GM23248 (cell line): ENCODE results near the gene CABP7. TPM values are rescaled to one million over a fixed set of nuclear protein-coding genes. Genes with fewer than 3 reads are reported as not detected.

Source experiments
- DNase-seq: peaks from one replicate; pipeline ENCODE4 v3.0.0-alpha.2; 2015
- H2AFZ ChIP-seq: fragments of 200-600 bp; sonication (generic); 2 replicates; pipeline ENCODE4 v1.6.1; 2016; ENCODE audit warnings: antibody characterized with exemption
- H3F3A ChIP-seq: fragments of 200-600 bp; sonication (generic); 2 replicates; pipeline ENCODE4 v1.6.1; 2016; ENCODE audit warnings: mild to moderate bottlenecking, antibody characterized with exemption, mixed run types; ENCODE audit not compliant: insufficient read depth
- H3K27ac ChIP-seq: fragments of 200-600 bp; sonication (generic); 2 replicates; pipeline ENCODE4 v1.5.1; 2016; ENCODE audit warnings: mild to moderate bottlenecking
- H3K27me3 ChIP-seq: fragments of 200-600 bp; sonication (generic); replicated peaks from 2 replicates; pipeline ENCODE4 v1.6.1; 2016; ENCODE audit warnings: mild to moderate bottlenecking; ENCODE audit not compliant: insufficient read depth
- H3K36me3 ChIP-seq: fragments of 200-600 bp; sonication (generic); 2 replicates; pipeline ENCODE4 v1.6.1; 2016; ENCODE audit warnings: low read depth, mild to moderate bottlenecking
- H3K4me1 ChIP-seq: fragments of 200-600 bp; sonication (generic); 2 replicates; pipeline ENCODE4 v1.6.1; 2016; ENCODE audit warnings: mild to moderate bottlenecking; ENCODE audit not compliant: insufficient read depth
- H3K4me2 ChIP-seq: fragments of 200-600 bp; sonication (generic); one replicate; pipeline ENCODE4 v1.6.1; 2016; ENCODE audit warnings: mild to moderate bottlenecking; ENCODE audit not compliant: unreplicated experiment
- H3K4me3 ChIP-seq: fragments of 200-600 bp; sonication (generic); 2 replicates; pipeline ENCODE4 v1.5.1; 2016; ENCODE audit warnings: mild to moderate bottlenecking
- H3K79me2 ChIP-seq: fragments of 200-600 bp; sonication (generic); 2 replicates; pipeline ENCODE4 v1.6.1; 2016; ENCODE audit warnings: mild to moderate bottlenecking; ENCODE audit not compliant: insufficient read depth
- H3K9ac ChIP-seq: fragments of 200-600 bp; sonication (generic); 2 replicates; pipeline ENCODE4 v1.6.1; 2016; ENCODE audit warnings: mild to moderate bottlenecking
- H3K9me2 ChIP-seq: fragments of 200-600 bp; sonication (generic); 2 replicates; pipeline ENCODE4 v1.6.1; 2016; ENCODE audit warnings: mixed run types, mild to moderate bottlenecking, moderate library complexity; ENCODE audit not compliant: insufficient read depth
- H3K9me3 ChIP-seq: fragments of 200-600 bp; sonication (generic); one replicate; pipeline ENCODE4 v1.6.1; 2017; ENCODE audit warnings: low read depth
- H4K20me1 ChIP-seq: fragments of 200-600 bp; sonication (generic); 2 replicates; pipeline ENCODE4 v1.6.0; 2016; ENCODE audit not compliant: insufficient read depth
- EZH2 ChIP-seq: fragments of 200-600 bp; sonication (generic); IDR thresholded peaks from 2 replicates; pipeline ENCODE4 v1.6.1; 2018; ENCODE audit warnings: antibody characterized with exemption, mild to moderate bottlenecking; ENCODE audit not compliant: insufficient read depth, poor library complexity, severe bottlenecking
- EZH2phosphoT487 ChIP-seq: fragments of 200-600 bp; sonication (generic); IDR thresholded peaks from 2 replicates; pipeline ENCODE4 v1.6.1; 2018; ENCODE audit warnings: antibody characterized with exemption, moderate library complexity, mild to moderate bottlenecking, low read depth; ENCODE audit not compliant: insufficient read depth
- WGBS, 2 experiments: methylation state at CpG; one replicate each; pipeline ENCODE4 v1.1.6; 2015 to 2017; ENCODE audit warnings: low lambda C conversion rate in 2 of 2, low coverage in 1 of 2; ENCODE audit errors: missing lambda C conversion rate in 2 of 2; 5-methylcytosine and 5-hydroxymethylcytosine counted together
- in situ Hi-C: fragments of 300-500 bp; cut with MboI; formaldehyde crosslinking; loops from 2 replicates; pipeline ENCODE4 v1.15.0; 2020
- polyA plus RNA-seq: library from polyadenylated mRNA; unstranded; fragments of >200 nt; fragmentation: Nextera tagmentation; extraction: Ambion mirVana; gene quantifications from 2 replicates; pipeline ENCODE4 v1.2.1, GENCODE V29; 2016
- total RNA-seq: library from RNA; depleted of rRNA; stranded (reverse); fragments of >200 nt; shearing (Covaris generic); gene quantifications from 2 replicates; pipeline ENCODE4 v1.2.3, GENCODE V29; 2014

CABP7 gene
- total and polyA plus RNA-seq, 2 experiments from 2014 or later = 0.08 TPM; not detected in 1

- WGBS, 2 experiments = 82 to 94% methylated on average over 1 of the region's 1 CpG
- Histone ChIP-seq H3K9ac (no peak overlapping the region), H3K36me3 (peaks cover 47% of the 10 kb centered on the region; the same call in 1 of the 2 replicates)
Measured at GRCh38 chr22:29679316-29679715, 40.5 kb upstream of the CABP7 start.

DNA sequence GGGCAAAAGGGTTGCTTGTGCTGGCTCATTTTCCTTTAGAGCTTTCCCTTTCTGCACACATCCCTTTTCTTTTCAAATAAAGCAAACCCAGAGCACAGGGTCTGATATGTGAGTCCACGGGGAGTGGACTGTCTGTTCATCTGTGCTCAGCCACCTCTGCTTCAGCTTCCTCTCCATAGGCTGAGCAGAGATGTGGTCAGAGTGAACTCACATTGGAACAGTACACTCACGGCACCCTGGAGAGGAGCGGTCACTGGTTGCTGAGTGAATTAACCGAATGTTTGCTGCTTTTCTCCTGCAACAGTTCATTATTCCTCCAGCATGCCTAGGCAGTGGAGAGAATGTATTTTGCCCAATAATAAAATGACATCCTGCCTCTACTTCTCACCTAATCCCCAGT is 36.3 kb upstream of the CABP7 start:
- Histone ChIP-seq H3K36me3 (peaks cover 30% of the 10 kb centered on the region; the same call in 1 of the 2 replicates), H3K27ac (no peak overlapping the region), H3K9me3 (no peaks in the 10 kb centered on the region), H3K9ac (no peak overlapping the region), H3K9me2 (no peaks in the 10 kb centered on the region), H3K4me3 (no peak overlapping the region), H3K4me1 (no peaks in the 10 kb centered on the region; the same call in 1 of the 2 replicates), H2AFZ (no peak overlapping the region), H3K27me3 (no peaks in the 10 kb centered on the region), H4K20me1 (no peaks in the 10 kb centered on the region), H3K4me2 (no peak overlapping the region), H3K79me2 (no peaks in the 10 kb centered on the region; the same call in 1 of the 2 replicates), H3F3A (no peaks in the 10 kb centered on the region)
- TF ChIP-seq EZH2 (no peak), EZH2phosphoT487 (no peak)
- no peak for DNase-seq
- in situ Hi-C loops = no loop called here
- WGBS, 2 experiments = 84 to 85% methylated on average over 4 of the region's 4 CpGs

More at GRCh38 chr22:29679316-29679715, 40.5 kb upstream of the CABP7 start:
- no peak overlapping the region for H3K4me2 ChIP-seq
- H3K27ac ChIP-seq = no peak overlapping the region
- no peak for DNase-seq
- no peaks in the 10 kb centered on the region for H3K79me2 ChIP-seq
- no peaks in the 10 kb centered on the region; the same call in 1 of the 2 replicates for H3K4me1 ChIP-seq
- no peak for TF ChIP-seq EZH2
- TF ChIP-seq EZH2phosphoT487 = no peak
- H3F3A ChIP-seq = no peaks in the 10 kb centered on the region
- no peak overlapping the region for H3K4me3 ChIP-seq
- H4K20me1 ChIP-seq = no peaks in the 10 kb centered on the region
- no peaks in the 10 kb centered on the region for H3K9me2 ChIP-seq
- in situ Hi-C loops = no loop called here
- no peaks in the 10 kb centered on the region for H3K9me3 ChIP-seq
- H2AFZ ChIP-seq = no peak overlapping the region
- H3K27me3 ChIP-seq = no peaks in the 10 kb centered on the region

GRCh38 chr22:29684244-29684643 is 35.6 kb upstream of the CABP7 start:
- H3K27ac ChIP-seq = no peak overlapping the region
- WGBS, 2 experiments = 96 to 98% methylated on average over 4 of the region's 4 CpGs
- H3K79me2 ChIP-seq = no peaks in the 10 kb centered on the region; the same call in 1 of the 2 replicates
- no peaks in the 10 kb centered on the region for H3K9me2 ChIP-seq
- peaks cover 30% of the 10 kb centered on the region; the same call in 1 of the 2 replicates for H3K36me3 ChIP-seq
- H3F3A ChIP-seq = 0 out of 2 replicates have a peak, but pooled peaks cover 2% of the 10 kb centered on the region
- H3K27me3 ChIP-seq = no peaks in the 10 kb centered on the region
- H2AFZ ChIP-seq = no peak overlapping the region
- H3K9me3 ChIP-seq = no peaks in the 10 kb centered on the region
- in situ Hi-C loops = no loop called here
- TF ChIP-seq EZH2phosphoT487 (no peak), EZH2 (no peak)
- no peak for DNase-seq
- H3K4me1 ChIP-seq = no peaks in the 10 kb centered on the region; the same call in 1 of the 2 replicates
- H3K4me3 ChIP-seq = no peak overlapping the region
- H3K9ac ChIP-seq = no peak overlapping the region
- H4K20me1 ChIP-seq = no peaks in the 10 kb centered on the region
- H3K4me2 ChIP-seq = no peak overlapping the region

GRCh38 chr22:29689206-29689879 is 30.5 kb upstream of the CABP7 start:
- Histone ChIP-seq H3K4me2 (no peak overlapping the region), H3K79me2 (no peaks in the 10 kb centered on the region; the same call in 1 of the 2 replicates), H3K27ac (no peak overlapping the region), H3F3A (0 out of 2 replicates have a peak, but pooled peaks cover 2% of the 10 kb centered on the region), H3K9me2 (no peaks in the 10 kb centered on the region), H3K27me3 (no peaks in the 10 kb centered on the region), H3K4me1 (no peaks in the 10 kb centered on the region), H3K36me3 (peaks cover 6% of the 10 kb centered on the region; the same call in 1 of the 2 replicates), H3K4me3 (no peak overlapping the region), H4K20me1 (no peaks in the 10 kb centered on the region), H3K9me3 (no peaks in the 10 kb centered on the region), H3K9ac (no peak overlapping the region), H2AFZ (no peak overlapping the region)
- 95 to 99% methylated on average over 5 of the region's 5 CpGs for WGBS, 2 experiments
- DNase-seq = no peak
- in situ Hi-C loops = no loop called here
- TF ChIP-seq EZH2 (no peak), EZH2phosphoT487 (no peak)
